Inflammatory macrophage treated with lipopolysaccharide for 4 hours (primary cell): ENCODE data around the gene GABRR2.
A peak's percentile ranks its signal among the peaks of the same experiment; 100 is the strongest.

Source experiments
- DNase-seq: peaks from one replicate; pipeline ENCODE4 v3.0.0-alpha.2; 2020

GABRR2 gene

GRCh38 chr6:89315249-89315885 is at the start of gene GABRR2:
TSS of gene GABRR2 (minus strand) at chr6:89315299. CDS start at chr6:89315165, 134 bp downstream.
- no peak for DNase-seq

DNA sequence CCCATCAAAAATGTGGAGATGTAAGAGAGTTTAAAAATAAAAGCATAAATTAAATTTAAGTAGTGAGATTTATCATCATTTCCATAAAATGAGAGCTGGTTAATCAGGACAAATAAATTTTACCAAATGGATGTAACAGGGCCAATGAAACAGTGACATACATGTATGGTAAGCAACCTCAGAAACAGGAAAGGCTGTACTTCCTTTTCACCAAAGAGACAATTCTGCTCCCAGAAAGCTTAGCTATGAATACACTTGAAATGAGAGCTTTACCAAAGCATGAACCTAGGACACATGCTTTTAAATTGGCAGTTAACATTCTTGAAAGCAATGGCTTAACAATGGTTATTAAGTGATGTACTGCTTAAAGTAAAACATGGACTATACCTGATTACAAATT is 49.5 kb upstream of the GABRR2 start:
- no peak for DNase-seq

- DNase-seq: peak; percentile 86
Observed at GRCh38 chr6:89361171-89361570, 46.1 kb upstream of the GABRR2 start.

- DNase-seq: peak; percentile 81
Observed at GRCh38 chr6:89360415-89360999, 45.4 kb upstream of the GABRR2 start.

- peak; percentile 79 for DNase-seq
Observed at GRCh38 chr6:89359561-89359960, 44.5 kb upstream of the GABRR2 start.

DNA sequence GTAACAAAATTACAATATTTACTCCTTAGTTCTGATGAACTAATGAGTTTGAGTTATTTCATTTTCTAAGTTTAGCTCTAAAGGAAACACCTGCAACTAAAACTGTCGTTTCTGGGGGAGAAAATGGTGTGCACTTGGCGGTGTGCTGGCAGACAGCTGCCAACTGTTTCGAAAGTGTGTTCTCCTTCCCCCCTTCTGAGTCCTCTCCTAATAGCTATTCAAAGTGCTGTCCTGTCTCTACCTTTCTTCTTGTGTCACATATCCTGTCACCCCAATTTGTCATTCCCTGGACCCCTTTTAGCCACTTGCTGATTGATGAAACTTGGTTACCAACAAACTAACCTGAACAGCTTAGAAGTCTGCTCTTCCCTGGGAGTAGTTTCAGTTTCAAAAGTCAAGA is 42.3 kb upstream of the GABRR2 start:
- no peak for DNase-seq

DNA sequence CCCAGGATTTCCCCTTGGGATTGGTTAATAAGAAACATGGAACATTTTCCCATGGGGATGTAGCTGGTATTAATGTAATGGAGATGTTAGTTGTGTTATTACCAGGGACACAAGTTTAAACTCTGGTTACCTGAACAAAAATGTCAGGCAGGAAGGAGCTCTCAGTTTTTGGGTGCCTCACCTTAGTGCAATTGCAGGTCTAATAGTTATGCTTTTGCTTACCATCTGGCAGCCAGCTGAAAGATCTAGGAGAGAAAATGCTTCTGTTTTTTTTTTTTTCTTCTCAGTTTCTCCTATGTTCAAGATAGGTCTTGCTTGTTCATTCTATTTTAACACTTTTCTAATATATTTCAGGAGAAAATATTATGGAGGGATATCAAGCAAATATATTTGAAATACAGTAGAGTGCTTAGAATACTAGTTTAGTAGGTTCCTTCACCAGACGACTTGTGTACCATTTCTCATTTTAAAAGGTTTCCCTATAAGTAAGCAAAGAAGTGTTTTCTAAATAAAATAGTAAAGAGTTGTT is 41.6 kb upstream of the GABRR2 start:
- DNase-seq: no peak

DNA sequence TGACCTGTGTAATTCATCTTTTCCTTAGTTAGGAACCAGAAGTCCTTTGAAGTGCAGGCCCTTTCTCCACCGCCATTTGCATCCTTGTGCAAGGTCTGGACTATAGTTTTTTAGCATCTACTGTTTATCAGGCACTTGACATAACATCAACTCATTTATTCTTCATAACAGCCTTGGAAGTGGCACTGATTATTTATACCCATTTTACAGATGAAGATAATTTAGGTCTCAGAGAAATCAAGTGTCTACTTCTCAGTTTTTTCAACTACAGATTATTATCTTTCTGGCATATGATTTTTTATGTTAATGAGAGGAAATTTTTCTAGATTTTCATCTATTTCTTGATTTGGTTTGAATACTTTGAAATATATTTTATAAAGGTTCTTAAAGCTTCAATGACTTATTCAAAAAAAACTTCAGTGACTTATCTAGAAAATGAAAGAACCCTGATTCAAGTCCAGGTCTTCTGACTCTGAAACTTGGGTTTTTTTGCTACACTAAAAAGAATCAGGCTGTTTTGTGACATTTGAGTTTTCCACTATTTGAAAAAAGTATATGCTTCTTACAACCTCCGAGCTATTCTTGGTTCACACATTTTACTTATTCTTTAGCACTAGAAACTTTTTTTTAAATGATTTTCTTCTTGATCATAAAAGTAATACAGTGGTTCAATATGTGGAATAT is 40.6 kb upstream of the GABRR2 start:
- peak; percentile 21 for DNase-seq

- no peak for DNase-seq
Observed at GRCh38 chr6:89353702-89354392, 38.7 kb upstream of the GABRR2 start.

DNA sequence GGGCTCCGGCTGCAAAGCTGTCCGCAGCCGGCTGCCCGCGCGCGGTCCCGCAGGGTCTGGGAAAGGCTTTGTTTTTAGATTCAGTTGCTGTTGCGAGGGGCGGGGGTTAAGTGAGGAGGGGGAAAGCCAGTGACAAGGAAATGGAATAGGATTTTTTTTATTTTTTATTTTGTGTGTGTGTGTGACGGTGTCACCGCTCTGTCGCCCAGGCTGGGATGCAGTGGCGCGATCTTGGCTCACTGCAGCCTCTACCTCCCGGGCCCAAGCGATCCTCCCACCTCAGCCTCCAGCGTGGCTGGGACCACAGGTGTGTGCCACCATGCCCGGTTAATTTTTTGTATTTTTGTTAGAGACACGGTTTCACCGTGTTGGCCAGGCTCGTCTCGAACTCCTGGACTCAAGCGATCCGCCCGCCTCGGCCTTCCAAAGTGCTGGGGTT is 38.0 kb upstream of the GABRR2 start:
- DNase-seq: no peak

GRCh38 chr6:89352278-89353117 is 37.4 kb upstream of the GABRR2 start, which contains the start of gene UBE2J1:
TSS of gene UBE2J1 (minus strand) at chr6:89352722. CDS start at chr6:89352569, 153 bp downstream.
- peak; percentile 98 for DNase-seq

GRCh38 chr6:89351671-89352277 is 36.7 kb upstream of the GABRR2 start:
- DNase-seq: no peak

DNA sequence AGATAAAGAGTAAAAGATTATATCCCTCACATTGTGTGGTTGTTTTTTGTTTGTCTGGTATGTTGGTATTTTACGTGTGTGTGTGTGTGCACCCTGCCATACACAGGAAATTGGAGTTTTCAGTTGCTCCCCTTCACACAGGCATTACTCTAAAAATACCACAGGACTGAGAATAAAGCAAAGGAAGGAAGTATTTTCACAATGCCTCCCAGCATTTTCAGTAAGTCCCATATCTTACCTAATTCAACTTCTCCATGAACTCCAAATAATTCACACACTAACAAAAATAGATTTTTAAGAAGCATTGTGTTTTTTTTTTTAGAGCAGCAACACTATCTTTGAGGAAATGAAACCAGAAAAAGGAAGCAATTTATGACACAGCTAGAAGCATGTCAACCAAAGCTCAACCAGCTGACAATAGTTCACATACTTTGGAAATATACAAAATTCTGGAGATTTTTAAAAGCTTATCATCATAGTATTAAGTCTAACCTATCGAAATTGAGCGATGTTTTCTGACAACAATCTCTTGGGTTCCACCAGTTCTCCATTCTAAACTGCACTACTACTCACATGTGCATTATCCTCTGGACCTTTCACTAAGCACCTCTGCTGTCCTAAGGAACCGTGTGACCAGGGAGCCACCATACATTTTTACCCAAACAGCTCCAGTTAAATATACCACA is 35.3 kb upstream of the GABRR2 start:
- DNase-seq: peak; percentile 97

GRCh38 chr6:89348372-89348771 is 33.3 kb upstream of the GABRR2 start:
- DNase-seq: no peak

DNA sequence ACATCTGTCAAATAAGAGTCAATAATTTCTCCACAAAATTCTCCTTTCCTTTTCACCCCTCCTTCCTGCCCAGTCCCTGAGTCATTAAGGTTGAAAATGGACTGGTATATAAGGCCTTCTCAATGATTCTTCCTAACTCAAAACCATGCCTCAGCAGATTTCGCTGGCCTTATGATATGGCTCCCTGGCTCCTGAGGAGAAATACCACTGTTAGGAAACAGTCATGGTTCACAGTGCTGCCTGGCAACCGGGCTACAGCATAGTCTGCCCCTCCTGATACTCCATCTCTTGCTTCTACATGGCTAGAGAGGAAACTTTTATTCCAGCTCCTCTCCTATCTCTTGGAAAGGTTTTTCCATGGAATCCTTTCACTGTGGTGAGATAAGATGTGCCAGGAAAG is 32.7 kb upstream of the GABRR2 start:
- peak; percentile 39 for DNase-seq

GRCh38 chr6:89346433-89346832 is 31.3 kb upstream of the GABRR2 start:
- DNase-seq: no peak

GRCh38 chr6:89339565-89339964 is 24.5 kb upstream of the GABRR2 start:
- peak; percentile 9 for DNase-seq

- no peak for DNase-seq
Observed at GRCh38 chr6:89335164-89335563, 20.1 kb upstream of the GABRR2 start.

DNA sequence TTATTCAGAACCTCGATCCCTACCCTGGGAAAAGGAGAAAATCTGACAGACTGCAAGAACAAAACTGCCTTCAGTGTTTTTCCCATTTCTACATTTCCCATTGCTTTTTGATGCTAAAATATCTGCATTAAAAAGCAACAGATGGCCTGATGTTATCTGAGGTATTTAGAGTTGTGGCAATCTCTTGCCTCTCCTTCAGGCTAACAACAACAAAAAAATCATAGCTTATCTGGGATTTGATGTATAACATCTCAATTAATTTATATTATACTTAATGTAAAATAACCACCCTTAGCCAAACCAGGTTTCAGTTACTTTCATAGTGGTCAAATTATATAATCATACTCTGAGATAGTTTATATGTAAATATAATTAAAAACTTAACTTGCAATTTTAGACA is 15.8 kb upstream of the GABRR2 start:
- no peak for DNase-seq

- DNase-seq: peak; percentile 64
Observed at GRCh38 chr6:89328976-89329375, 13.9 kb upstream of the GABRR2 start.

GRCh38 chr6:89324304-89324703 is 9.2 kb upstream of the GABRR2 start:
- DNase-seq: no peak
